Glomerular visceral epithelial cell (primary cell): ENCODE data around the gene HTR3C.
"Not testable (repeated sequence)": the region's sequence is repeated elsewhere in the genome, so short reads cannot be mapped to it uniquely, and the experiment has no call there.

Experiments used
- DNase-seq: peaks from one replicate; pipeline ENCODE4 v3.0.0-alpha.2; 2016; ENCODE audit errors: extremely low spot score

Gene HTR3C

DNA sequence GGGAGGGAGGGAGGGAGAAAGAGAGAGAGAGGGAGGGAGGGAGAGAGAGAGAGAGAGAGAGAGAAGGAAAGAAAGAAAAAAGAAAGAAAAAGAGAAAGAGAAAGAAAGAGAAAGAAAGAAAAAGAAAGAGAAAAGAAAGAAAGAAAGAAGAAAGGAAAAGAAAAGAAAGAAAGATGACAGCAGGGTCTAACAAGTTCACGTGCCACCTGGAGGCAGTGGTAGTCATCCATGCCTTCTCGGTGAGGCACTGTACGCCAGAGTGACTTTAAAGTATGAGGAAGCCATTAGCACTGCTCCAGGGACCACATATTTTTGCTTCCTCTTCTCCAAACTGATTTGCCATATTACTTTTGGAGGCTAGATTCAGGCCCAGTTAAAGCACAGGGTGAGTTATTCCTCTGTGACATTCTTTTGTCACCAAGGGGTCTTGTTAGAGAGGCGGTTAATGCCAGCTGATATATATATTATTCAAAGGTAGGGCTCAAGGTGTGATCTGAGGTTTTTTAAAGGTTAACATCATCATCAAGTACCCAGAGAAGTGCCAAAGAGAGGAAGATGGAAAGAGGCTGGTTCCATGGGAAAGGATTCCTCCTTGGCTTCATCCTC lies 21.6 kb upstream of the HTR3C start, which contains the start of gene HTR3D:
TSS of gene HTR3D (plus strand) at position 556 of the 606 bp plus-strand sequence. CDS start at position 556, 0 bp downstream.
- DNase-seq = peak; percentile 62

DNA sequence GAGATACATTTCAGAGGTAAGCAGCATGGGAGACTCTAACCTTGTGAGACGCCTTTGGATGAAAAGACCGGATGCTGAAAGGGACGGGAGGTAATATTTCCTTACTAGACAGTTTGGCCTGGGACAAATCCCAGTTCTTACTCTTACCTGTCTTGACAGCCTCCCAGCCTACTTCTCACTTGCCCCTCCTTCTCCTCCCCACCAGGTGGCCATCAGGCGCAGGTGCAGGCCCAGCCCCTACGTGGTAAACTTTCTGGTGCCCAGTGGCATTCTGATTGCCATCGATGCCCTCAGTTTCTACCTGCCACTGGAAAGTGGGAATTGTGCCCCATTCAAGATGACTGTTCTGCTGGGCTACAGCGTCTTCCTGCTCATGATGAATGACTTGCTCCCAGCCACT lies 15.0 kb upstream of the HTR3C start:
- DNase-seq = no peak

- DNase-seq = not testable (repeated sequence)
Observed at GRCh38 chr3:184038307-184038706, 14.5 kb upstream of the HTR3C start.

- no peak for DNase-seq
Observed at GRCh38 chr3:184039414-184039813, 13.4 kb upstream of the HTR3C start.

- DNase-seq = peak; percentile 25
Observed at GRCh38 chr3:184040010-184040409, 12.8 kb upstream of the HTR3C start.

- DNase-seq = no peak
Observed at GRCh38 chr3:184042617-184043016, 10.2 kb upstream of the HTR3C start.

GRCh38 chr3:184045995-184046394 lies 6.9 kb upstream of the HTR3C start:
- DNase-seq = no peak

DNA sequence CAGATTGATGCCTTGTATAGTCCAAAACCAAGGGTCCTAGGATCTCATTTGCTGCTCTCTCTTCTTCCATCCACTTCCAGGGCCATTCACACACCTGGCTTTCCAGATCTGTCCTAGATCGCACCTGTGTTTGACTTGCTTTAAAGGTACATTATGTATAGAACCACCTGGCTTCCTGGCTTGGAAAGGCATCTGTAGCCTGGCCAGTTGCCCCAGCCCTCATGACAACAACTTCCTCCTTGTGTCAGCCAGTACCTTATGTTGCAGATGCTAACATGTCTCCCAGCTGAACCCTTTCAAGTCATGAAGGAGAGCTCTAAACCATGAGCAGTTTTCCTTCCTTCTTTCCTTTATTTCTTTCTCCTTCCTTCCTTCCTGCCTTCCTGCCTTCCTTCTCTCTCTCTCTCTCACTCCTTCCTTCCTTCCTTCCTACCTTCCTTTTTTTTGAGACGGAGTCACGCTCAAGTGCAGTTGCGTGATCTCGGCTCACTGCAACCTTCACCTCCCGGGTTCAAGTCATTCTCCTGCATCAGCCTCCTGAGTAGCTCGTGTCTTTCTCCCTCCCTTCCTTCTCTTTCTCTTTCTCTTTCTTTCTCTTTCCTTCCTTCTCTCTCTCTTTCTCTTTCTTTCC lies 2.5 kb upstream of the HTR3C start:
- no peak for DNase-seq

DNA sequence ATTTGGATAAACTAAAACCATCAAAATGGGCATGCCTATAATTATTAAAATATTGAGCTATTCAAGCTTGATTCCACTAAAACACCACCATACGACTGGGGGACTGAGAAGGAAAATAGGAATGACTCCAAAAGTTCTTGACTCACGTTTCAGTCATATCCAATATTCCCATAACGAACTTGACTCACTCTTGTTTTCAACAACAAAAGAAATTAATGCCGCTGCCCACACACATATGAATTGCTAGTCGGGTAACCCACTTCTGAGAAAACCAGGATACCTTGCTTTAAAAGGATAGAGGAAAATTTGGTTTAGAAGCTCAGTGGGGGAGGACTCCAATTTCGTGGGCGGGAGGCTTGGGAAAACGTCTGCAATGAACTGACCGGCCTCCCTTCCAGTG lies 5.2 kb downstream of the HTR3C start:
- no peak for DNase-seq

DNA sequence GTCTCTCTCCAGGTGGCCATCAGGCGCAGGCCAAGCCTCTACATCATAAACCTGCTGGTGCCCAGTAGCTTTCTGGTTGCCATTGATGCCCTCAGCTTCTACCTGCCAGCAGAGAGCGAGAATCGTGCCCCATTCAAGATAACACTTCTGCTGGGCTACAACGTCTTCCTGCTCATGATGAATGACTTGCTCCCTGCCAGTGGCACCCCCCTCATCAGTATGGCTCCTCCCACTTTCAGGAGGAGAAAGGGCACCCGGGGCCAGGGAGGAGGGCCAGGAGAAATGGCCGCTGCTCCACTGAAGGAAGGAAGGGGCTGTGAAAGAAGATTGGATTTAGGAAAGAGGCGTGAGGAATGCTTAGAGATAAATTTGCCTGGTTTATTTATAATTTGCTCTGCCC lies 6.6 kb downstream of the HTR3C start:
- DNase-seq = no peak

DNA sequence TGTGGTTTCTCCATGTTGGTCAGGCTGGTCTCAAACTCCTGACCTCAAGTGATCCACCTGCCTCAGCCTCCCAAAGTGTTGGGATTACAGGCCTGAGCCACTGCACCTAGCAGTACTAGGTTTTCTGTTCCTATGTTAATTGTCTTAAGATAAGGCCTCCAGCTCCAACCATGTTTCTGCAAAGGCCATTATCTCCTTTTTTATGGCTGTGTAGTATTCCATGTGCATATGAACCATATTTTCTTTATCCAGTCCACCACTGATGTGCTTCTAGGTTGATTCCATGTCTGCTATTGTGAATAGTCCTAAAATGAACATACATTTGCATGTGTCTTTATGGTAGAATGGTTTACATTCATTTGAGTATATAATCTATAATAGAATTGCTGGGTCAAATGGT lies 9.8 kb downstream of the HTR3C start:
- no peak for DNase-seq

DNA sequence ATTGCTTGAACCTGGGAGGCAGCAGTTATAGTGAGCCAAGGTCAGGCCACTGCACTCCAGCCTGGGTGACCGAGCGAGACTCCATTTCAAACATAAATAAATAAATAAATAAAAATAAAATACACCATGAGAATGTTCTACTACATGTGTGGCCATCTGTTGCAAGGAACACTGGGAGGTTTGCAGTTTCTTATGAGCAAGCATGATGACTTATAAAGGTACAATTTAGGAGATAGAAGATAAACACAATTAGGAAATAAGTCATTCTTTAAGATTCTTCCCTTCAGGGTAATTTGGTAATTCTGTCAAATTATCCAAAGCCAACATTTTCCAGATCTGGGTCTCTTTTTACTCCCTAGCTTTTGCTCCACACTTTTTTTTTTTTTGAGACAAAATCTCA lies 13.4 kb downstream of the HTR3C start:
- DNase-seq = no peak

GRCh38 chr3:184067573-184068055 lies 14.8 kb downstream of the HTR3C start:
- no peak for DNase-seq

- no peak for DNase-seq
Observed at GRCh38 chr3:184068344-184068743, 15.5 kb downstream of the HTR3C start.

- DNase-seq = not testable (repeated sequence)
Observed at GRCh38 chr3:184071142-184071541, 18.3 kb downstream of the HTR3C start.

GRCh38 chr3:184073621-184074020 lies 20.8 kb downstream of the HTR3C start:
- no peak for DNase-seq

DNA sequence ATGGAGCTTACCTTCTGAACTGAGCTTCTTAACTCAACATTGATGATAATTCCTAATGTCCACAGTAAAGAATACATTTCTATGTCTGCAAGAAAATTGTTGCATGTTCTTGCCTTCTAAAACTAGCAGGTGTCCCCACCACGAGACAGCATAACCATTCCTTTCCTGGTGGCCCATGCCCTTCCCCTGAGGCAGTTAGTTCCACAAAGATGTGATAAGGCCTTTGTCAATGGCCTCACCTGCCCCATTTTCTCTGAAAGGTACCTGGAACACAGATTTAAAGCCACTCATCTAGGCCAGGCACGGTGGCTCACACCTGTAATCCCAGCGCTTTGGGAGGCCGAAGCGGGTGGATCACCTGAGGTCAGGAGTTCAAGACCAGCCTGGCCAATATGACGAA lies 23.1 kb downstream of the HTR3C start:
- no peak for DNase-seq

- DNase-seq = no peak
Observed at GRCh38 chr3:184077881-184078280, 25.0 kb downstream of the HTR3C start.

GRCh38 chr3:184078851-184079250 lies 26.0 kb downstream of the HTR3C start:
- DNase-seq = no peak

- no peak for DNase-seq
Observed at GRCh38 chr3:184081116-184081830, 28.4 kb downstream of the HTR3C start.

DNA sequence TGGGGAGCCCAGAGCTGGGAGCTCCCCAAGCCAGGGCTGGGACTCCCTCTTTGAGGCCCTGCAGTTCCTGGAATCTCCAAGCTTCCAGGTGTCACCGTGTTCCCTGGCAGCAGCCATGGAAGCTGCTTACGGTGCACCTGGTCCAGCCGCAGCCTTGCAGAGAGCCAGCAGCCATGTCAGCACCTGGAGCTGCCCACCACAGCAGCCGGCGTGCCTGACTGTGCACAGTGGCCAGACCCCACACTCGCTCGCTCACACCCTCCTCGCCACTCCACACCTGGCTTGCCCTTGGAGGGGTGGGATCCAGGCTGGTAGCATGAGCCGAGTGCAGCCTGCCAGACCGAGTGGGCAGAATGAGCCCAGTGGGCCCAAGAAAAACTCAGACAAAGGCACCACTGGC lies 29.2 kb downstream of the HTR3C start:
- no peak for DNase-seq

GRCh38 chr3:184082465-184082864 lies 29.6 kb downstream of the HTR3C start:
- DNase-seq = no peak

GRCh38 chr3:184085389-184085852 lies 32.6 kb downstream of the HTR3C start:
- DNase-seq = no peak
